Thyroid gland (tissue), 4 donors: ENCODE data around the gene NCKAP1.

Experiments
- CTCF ChIP-seq, 6 experiments: fragments of 200-600 bp in 3 of 6; fragments of 450-650 bp in 3 of 6; sonication (generic) in 3 of 6; IDR thresholded peaks; one replicate each; pipeline ENCODE4 v1.5.1; 2016 to 2019; ENCODE audit warnings: antibody characterized with exemption in 6 of 6, mild to moderate bottlenecking in 2 of 6, inconsistent platforms in 1 of 6, moderate library complexity in 1 of 6
- POLR2A ChIP-seq, 2 donors: fragments of 450-650 bp; IDR thresholded peaks; one replicate each; pipeline ENCODE4 v1.6.1; 2017; ENCODE audit warnings: antibody characterized with exemption in 2 of 2, mild to moderate bottlenecking in 2 of 2, moderate library complexity in 1 of 2

- TF ChIP-seq POLR2A (IDR thresholded peaks at IDR 0.05): no peak
- TF ChIP-seq CTCF (IDR thresholded peaks at IDR 0.05): no peak
Observed at GRCh38 chr2:183026424-183026823, 11.8 kb downstream of the NCKAP1 start.
